ENCODE measurements around the gene CLC.
"Not testable (repeated sequence)": the region's sequence is repeated elsewhere in the genome, so short reads cannot be mapped to it uniquely, and the experiment has no call there.

Gene CLC

DNA sequence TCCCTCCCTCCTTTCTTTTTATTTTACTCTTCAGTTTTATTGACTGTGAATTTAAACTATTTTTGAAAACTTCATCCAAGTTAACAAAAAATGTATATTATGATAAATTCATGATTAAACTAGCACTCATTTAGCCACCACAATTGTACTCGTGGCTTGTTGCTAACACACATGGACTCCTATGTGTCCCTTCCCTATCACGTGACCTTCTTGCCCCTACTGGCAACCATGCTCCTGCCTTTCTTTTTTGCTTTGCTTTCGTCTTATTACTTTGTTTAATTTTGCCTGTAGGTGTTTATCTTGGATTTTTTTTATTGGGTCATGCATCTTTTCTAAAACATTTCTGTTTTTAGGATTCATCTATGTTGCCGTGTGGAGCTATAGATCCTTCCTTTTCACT, 8.2 kb downstream of the CLC start:
- Histone ChIP-seq H3K27ac (ENCODE audit: low read depth, low read length) (no peak overlapping the region), H3K9me3 (ENCODE audit: control insufficient read depth, insufficient read depth, low read length) (no peaks in the 10 kb centered on the region), H3K4me3 (ENCODE audit: low read depth, low read length) (no peak overlapping the region), H3K27me3 (ENCODE audit: control insufficient read depth, insufficient read depth, low read length) (no peaks in the 10 kb centered on the region), H3K4me1 (ENCODE audit: control insufficient read depth, insufficient read depth, low read length) (no peaks in the 10 kb centered on the region), H3K9ac (ENCODE audit: low read depth, low read length) (no peak overlapping the region), H3K36me3 (ENCODE audit: control insufficient read depth, insufficient read depth, low read length) (no peaks in the 10 kb centered on the region)

DNA sequence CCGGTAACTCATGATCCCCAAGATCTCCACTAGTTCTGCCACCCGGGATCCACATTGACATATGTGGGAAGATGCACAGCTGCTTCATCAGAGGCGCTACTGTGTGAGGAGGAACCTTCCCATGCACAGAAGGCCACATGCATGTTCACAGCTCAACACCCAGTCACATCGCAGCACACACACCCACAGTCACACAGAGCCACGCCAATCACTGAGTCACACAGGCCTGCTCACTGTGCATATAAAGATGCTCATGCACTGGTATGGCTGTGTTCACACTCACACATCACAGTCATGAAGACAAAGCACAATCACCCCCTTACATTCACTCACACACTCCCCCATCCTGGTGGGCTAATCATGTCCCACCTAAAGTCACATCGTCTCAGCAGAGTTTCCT, 9.8 kb downstream of the CLC start:
- no peak overlapping the region for H3K4me3 ChIP-seq (ENCODE audit: low read depth, low read length)
- no peak overlapping the region for H3K27ac ChIP-seq (ENCODE audit: low read depth, low read length)
- no peak overlapping the region for H3K9ac ChIP-seq (ENCODE audit: low read depth, low read length)
- H3K36me3 ChIP-seq (ENCODE audit: control insufficient read depth, insufficient read depth, low read length): no peaks in the 10 kb centered on the region
- H3K27me3 ChIP-seq (ENCODE audit: control insufficient read depth, insufficient read depth, low read length): no peaks in the 10 kb centered on the region
- H3K4me1 ChIP-seq (ENCODE audit: control insufficient read depth, insufficient read depth, low read length): no peaks in the 10 kb centered on the region
- H3K9me3 ChIP-seq (ENCODE audit: control insufficient read depth, insufficient read depth, low read length): no peaks in the 10 kb centered on the region

DNA sequence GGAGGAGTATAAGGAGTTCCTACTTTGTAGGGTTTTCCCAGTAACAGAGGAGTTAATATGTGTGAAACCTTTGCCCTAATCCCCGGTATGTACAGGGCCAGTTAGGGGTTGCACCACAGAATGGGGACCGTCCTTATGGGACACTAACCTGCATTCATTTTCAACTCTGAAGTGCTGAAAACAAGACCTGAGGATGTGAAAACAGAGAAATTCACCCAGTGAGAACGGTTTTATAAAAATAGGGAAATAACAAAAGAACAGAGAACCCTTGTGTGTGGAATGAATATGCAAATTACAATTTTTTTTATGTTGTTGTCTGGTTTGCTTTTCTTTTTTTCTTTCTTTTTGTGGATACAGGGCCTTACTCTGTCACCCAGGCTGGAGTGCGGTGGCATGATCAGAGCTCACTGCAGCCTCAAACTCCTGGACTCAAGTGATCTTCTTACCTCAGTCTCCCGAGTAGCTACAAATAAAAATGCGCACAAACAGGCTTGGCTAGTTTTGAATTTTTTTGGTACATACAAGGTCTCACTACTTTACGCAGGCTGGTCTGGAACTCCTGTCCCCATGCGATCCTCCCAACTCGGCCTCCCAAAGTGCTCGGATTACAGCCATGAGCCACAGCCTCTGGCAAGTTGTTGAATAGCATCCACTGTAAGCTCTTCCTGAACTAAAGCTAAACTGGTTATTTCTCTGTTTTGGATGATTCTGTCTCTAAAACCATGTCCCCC, 10.6 kb downstream of the CLC start:
- no peaks in the 10 kb centered on the region for H3K27me3 ChIP-seq (ENCODE audit: control insufficient read depth, insufficient read depth, low read length)
- H3K9me3 ChIP-seq (ENCODE audit: control insufficient read depth, insufficient read depth, low read length): no peaks in the 10 kb centered on the region
- no peaks in the 10 kb centered on the region for H3K36me3 ChIP-seq (ENCODE audit: control insufficient read depth, insufficient read depth, low read length)
- H3K4me3 ChIP-seq (ENCODE audit: low read depth, low read length): no peak overlapping the region
- no peak overlapping the region for H3K27ac ChIP-seq (ENCODE audit: low read depth, low read length)
- no peaks in the 10 kb centered on the region for H3K4me1 ChIP-seq (ENCODE audit: control insufficient read depth, insufficient read depth, low read length)
- H3K9ac ChIP-seq (ENCODE audit: low read depth, low read length): no peak overlapping the region

DNA sequence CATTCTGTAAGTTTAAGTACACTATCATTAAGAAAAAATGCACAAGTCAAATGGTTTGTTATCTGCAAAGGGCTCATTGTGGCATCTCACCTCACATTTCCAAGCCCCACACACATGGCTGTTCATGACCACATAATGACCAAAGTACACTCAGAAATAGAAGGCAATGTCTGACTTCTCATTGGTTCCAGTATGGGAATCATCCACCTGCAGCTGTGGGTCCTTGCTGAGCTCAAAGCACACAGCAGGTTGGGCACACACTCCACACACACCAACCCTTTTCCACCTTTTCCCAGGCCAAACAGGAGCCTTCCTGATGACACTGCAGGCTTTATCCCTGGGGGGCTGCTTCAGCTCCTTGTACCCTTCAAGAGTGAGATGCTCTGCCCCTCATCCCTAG, 11.8 kb downstream of the CLC start:
- no peak overlapping the region for H3K9ac ChIP-seq (ENCODE audit: low read depth, low read length)
- no peaks in the 10 kb centered on the region for H3K9me3 ChIP-seq (ENCODE audit: control insufficient read depth, insufficient read depth, low read length)
- no peaks in the 10 kb centered on the region for H3K4me1 ChIP-seq (ENCODE audit: control insufficient read depth, insufficient read depth, low read length)
- no peak overlapping the region for H3K4me3 ChIP-seq (ENCODE audit: low read depth, low read length)
- no peaks in the 10 kb centered on the region for H3K36me3 ChIP-seq (ENCODE audit: control insufficient read depth, insufficient read depth, low read length)
- H3K27ac ChIP-seq (ENCODE audit: low read depth, low read length): no peak overlapping the region
- no peaks in the 10 kb centered on the region for H3K27me3 ChIP-seq (ENCODE audit: control insufficient read depth, insufficient read depth, low read length)

DNA sequence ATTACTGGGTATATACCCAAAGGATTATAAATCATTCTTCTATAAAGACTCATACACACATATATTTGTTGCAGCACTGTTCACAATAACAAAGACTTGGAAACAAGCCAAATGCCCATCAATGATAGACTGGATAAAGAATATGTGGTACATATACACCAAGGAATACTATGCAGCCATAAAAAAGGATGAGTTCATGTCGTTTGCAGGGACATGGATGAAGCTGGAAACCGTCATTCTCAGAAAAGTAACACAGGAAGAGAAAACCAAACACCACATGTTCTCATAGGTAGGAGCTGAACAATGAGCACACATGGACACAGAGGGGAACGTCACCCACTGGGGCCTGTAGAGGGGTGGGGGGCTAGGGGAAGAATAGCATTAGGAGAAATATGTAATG, 17.7 kb downstream of the CLC start:
- not testable (repeated sequence) for H3K4me1 ChIP-seq (ENCODE audit: control insufficient read depth, insufficient read depth, low read length); H3K9ac ChIP-seq (ENCODE audit: low read depth, low read length); H3K4me3 ChIP-seq (ENCODE audit: low read depth, low read length); H3K27ac ChIP-seq (ENCODE audit: low read depth, low read length); H3K9me3 ChIP-seq (ENCODE audit: control insufficient read depth, insufficient read depth, low read length); H3K36me3 ChIP-seq (ENCODE audit: control insufficient read depth, insufficient read depth, low read length); H3K27me3 ChIP-seq (ENCODE audit: control insufficient read depth, insufficient read depth, low read length)

DNA sequence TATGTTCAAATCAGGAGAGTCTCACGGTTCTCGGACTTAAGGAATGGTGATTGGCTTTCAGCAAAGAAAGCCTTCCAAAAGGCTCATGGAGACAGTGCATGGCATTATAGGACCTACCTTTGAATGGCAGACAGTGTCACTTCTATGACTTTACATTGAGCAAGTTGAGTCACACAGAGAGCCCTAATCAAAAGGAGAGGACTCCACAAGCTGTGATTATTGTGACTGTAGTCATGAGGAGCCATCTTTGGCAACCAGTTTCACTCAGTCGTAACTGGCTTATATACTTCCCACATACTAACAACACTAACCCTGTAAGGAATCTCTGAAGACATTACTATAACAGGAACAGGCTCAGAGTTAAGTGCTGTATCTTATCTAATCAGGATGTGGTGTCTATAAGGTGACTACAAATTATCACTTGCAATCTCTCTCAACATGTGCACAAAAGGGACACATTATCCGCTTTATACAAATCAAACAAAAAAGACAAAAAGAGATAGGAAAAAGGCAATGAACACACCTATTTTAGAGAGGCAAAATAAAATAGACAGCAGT, 27.4 kb downstream of the CLC start:
- H3K27me3 ChIP-seq (ENCODE audit: control insufficient read depth, insufficient read depth, low read length): no peaks in the 10 kb centered on the region; the same call in 1 of the 2 replicates

DNA sequence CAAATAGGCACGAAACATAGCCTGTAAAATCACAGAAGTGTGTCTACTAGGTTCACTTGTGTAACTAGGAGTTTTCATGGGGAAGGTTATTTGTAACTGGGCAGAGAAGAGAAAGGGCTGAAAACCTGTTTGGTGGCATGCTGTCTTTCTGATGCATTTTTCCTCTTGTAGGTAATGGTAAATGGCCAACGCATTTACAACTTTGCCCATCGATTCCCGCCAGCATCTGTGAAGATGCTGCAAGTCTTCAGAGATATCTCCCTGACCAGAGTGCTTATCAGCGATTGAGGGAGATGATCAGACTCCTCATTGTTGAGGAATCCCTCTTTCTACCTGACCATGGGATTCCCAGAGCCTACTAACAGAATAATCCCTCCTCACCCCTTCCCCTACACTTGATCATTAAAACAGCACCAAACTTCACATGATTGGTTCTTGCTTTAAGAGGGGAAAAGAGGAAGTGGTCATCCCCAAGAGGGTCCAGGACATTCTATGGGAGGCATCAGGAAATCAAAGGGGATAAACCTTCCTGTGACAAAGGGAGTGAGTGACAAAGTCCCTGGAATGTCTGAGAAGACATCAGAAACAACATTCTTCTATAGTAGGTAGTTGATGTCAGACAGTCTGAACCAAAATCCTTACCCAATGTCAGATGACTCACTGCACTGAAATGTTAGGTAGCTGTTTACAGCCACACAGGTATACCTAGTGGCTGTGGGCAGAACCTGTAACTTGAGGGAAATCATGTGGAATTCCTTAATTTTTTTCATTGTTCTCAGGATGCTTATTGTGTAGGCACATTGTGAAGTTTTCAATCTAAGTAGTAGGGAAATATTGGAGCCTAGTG, 28.6 kb downstream of the CLC start:
- H3K4me1 ChIP-seq (ENCODE audit: control insufficient read depth, insufficient read depth, low read length): no peaks in the 10 kb centered on the region
- no peaks in the 10 kb centered on the region; the same call in 1 of the 2 replicates for H3K27me3 ChIP-seq (ENCODE audit: control insufficient read depth, insufficient read depth, low read length)
- H3K9me3 ChIP-seq (ENCODE audit: control insufficient read depth, insufficient read depth, low read length): no peaks in the 10 kb centered on the region
- no peak overlapping the region for H3K27ac ChIP-seq (ENCODE audit: low read depth, low read length)
- H3K9ac ChIP-seq (ENCODE audit: low read depth, low read length): no peak overlapping the region
- no peak overlapping the region for H3K4me3 ChIP-seq (ENCODE audit: low read depth, low read length)
- H3K36me3 ChIP-seq (ENCODE audit: control insufficient read depth, insufficient read depth, low read length): no peaks in the 10 kb centered on the region

More for the DNA sequence above, 27.4 kb downstream of the CLC start:
- Histone ChIP-seq H3K9me3 (ENCODE audit: control insufficient read depth, insufficient read depth, low read length) (no peaks in the 10 kb centered on the region), H3K27ac (ENCODE audit: low read depth, low read length) (no peak overlapping the region), H3K4me3 (ENCODE audit: low read depth, low read length) (no peak overlapping the region), H3K4me1 (ENCODE audit: control insufficient read depth, insufficient read depth, low read length) (no peaks in the 10 kb centered on the region), H3K9ac (ENCODE audit: low read depth, low read length) (no peak overlapping the region), H3K36me3 (ENCODE audit: control insufficient read depth, insufficient read depth, low read length) (no peaks in the 10 kb centered on the region)

DNA sequence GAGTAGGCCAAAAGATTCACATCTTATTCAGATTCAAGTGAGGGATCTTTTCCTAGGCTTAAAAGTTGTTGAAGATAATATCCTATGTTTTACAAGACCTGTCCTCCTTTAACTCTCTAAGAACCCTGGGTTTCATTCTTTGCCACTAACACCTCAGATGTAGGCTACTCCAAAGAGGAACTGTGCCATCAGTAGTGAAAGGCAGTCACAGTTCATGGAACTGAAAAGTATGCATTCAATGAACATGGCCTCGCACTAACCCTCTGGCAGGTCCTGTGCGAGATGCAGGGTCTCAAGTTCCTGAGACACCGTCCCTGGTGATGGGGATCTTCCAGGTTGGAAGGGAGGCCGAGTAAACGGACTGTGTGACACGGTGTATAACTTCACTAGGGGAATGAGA, 29.2 kb downstream of the CLC start:
- Histone ChIP-seq H3K9me3 (ENCODE audit: control insufficient read depth, insufficient read depth, low read length) (no peaks in the 10 kb centered on the region), H3K4me3 (ENCODE audit: low read depth, low read length) (no peak overlapping the region), H3K36me3 (ENCODE audit: control insufficient read depth, insufficient read depth, low read length) (no peaks in the 10 kb centered on the region), H3K27me3 (ENCODE audit: control insufficient read depth, insufficient read depth, low read length) (no peaks in the 10 kb centered on the region; the same call in 1 of the 2 replicates), H3K4me1 (ENCODE audit: control insufficient read depth, insufficient read depth, low read length) (no peaks in the 10 kb centered on the region), H3K9ac (ENCODE audit: low read depth, low read length) (no peak overlapping the region), H3K27ac (ENCODE audit: low read depth, low read length) (no peak overlapping the region)

DNA sequence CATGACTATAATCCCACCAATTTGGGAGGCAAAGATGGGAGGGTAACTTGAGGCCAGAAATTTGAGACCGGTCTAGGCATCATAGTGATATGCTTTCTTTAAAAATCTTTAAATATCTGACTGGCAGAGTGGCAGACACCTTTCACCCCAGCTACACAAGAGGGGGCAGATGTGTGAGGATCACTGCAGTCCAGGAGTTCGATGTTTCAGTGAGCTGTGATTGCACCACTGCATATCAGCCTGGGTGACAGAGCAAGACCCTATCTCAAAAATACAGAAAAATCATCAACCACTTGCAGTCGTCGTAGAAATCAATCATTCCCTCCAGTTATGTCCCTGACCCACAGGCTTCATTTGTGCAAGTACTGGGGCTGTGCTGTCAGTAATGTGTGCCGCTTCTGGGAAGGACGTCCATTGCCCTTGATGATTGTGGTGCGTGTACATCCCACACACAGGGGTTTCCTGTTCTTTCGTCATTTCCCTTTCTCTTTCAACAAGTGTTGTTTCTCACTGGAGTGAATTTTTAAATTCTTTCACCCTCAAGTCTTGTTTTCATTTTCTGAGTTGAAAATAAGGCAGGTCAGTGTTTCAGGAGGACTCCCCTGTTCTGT, 32.1 kb downstream of the CLC start:
- H3K27me3 ChIP-seq (ENCODE audit: control insufficient read depth, insufficient read depth, low read length): no peaks in the 10 kb centered on the region; the same call in 1 of the 2 replicates
- H3K9me3 ChIP-seq (ENCODE audit: control insufficient read depth, insufficient read depth, low read length): no peaks in the 10 kb centered on the region
- no peaks in the 10 kb centered on the region for H3K4me1 ChIP-seq (ENCODE audit: control insufficient read depth, insufficient read depth, low read length)
- no peak overlapping the region for H3K4me3 ChIP-seq (ENCODE audit: low read depth, low read length)
- H3K36me3 ChIP-seq (ENCODE audit: control insufficient read depth, insufficient read depth, low read length): no peaks in the 10 kb centered on the region
- H3K27ac ChIP-seq (ENCODE audit: low read depth, low read length): no peak overlapping the region
- H3K9ac ChIP-seq (ENCODE audit: low read depth, low read length): no peak overlapping the region

DNA sequence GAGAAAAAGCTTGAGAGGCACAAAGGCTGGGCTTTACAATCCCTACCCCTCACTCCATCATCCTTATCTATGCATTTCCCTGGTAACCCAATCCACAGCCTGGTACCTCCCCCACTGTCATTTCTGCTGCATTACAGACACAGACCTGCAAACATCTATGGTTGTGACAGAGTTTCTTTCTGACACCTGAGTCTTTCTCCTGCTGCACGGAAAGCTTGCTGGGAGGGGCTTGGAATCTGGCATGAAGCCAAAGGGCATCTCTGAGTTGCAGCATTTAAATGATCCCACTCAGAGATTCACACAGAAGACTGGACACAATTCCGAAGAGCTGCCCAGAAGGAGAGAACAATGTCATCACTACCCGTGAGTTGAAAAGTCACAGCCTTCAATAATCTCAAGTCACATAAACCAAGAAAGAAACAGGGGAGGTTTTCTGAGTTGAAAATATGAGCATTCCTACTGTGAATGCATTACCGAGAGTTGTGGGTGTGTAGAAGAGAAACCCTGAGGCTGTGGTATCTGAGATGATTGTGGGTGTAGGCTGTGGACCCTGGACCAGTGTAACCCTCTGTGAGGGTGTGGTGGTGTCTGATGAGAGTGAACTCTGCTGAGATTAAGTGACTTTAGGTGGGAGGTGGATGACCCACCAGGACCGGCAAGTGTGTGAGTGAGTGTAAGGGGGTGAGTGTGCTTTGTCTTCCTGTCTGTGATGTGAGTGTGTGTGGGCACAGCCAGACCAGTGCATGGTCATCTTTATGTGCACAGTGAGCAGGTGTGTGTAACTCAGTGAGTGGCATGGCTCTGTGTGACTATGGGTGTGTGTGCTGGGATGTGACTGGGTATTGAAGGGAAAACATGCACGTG, 33.4 kb downstream of the CLC start, which contains the start of gene LGALS14:
Gene LGALS14 (plus strand): TSS at position 301 of the 864 bp plus-strand sequence. CDS start 48 bp downstream, at position 349.
- no peaks in the 10 kb centered on the region for H3K9me3 ChIP-seq (ENCODE audit: control insufficient read depth, insufficient read depth, low read length)
- no peaks in the 10 kb centered on the region; the same call in 1 of the 2 replicates for H3K27me3 ChIP-seq (ENCODE audit: control insufficient read depth, insufficient read depth, low read length)
- no peak within 1 kb of the TSS for H3K4me3 ChIP-seq (ENCODE audit: low read depth, low read length)
- no peaks in the 10 kb centered on the region for H3K36me3 ChIP-seq (ENCODE audit: control insufficient read depth, insufficient read depth, low read length)
- H3K27ac ChIP-seq (ENCODE audit: low read depth, low read length): no peak within 1 kb of the TSS
- no peak within 1 kb of the TSS for H3K9ac ChIP-seq (ENCODE audit: low read depth, low read length)
- H3K4me1 ChIP-seq (ENCODE audit: control insufficient read depth, insufficient read depth, low read length): no peaks in the 10 kb centered on the region; the same call in 1 of the 2 replicates

All from HUES48 (cell line).